Renal cortical epithelial cell (primary cell): ENCODE measurements around the gene FGD5. TPM values are rescaled to one million over a fixed set of nuclear protein-coding genes. Genes with fewer than 3 reads are reported as not detected.

ENCODE experiments used
- DNase-seq: peaks from one replicate; pipeline ENCODE4 v3.0.0-alpha.2; 2011; ENCODE audit warnings: low read depth
- total RNA-seq: library from RNA; depleted of rRNA; stranded (reverse); fragments of >200 nt; gene quantifications from 2 replicates; pipeline ENCODE4 v1.2.3, GENCODE V29; 2014

Gene FGD5
- total RNA-seq, 1 donor from 2014 or later: 0.30 TPM

DNA sequence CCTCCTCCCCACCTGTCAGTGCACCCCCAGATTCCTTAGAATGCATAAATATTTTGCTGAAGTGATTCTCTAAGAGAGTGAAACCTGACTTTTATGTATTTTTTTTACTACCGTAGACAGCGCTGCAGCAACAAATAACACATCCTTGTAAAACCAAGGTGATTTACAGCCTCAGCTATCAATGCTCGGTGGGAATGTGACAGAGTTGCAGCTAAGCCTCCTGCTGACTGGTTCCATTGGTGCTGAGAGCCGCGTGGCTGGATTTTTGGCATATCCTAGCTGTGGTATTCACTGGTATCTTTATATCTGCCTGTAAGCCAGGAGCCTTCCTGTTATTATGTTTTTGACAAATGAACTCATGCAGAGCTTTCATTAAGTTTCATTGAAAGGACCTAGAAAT, 11.0 kb downstream of the FGD5 start:
- no peak for DNase-seq

GRCh38 chr3:14831916-14832450, 13.2 kb downstream of the FGD5 start:
- DNase-seq: no peak

DNA sequence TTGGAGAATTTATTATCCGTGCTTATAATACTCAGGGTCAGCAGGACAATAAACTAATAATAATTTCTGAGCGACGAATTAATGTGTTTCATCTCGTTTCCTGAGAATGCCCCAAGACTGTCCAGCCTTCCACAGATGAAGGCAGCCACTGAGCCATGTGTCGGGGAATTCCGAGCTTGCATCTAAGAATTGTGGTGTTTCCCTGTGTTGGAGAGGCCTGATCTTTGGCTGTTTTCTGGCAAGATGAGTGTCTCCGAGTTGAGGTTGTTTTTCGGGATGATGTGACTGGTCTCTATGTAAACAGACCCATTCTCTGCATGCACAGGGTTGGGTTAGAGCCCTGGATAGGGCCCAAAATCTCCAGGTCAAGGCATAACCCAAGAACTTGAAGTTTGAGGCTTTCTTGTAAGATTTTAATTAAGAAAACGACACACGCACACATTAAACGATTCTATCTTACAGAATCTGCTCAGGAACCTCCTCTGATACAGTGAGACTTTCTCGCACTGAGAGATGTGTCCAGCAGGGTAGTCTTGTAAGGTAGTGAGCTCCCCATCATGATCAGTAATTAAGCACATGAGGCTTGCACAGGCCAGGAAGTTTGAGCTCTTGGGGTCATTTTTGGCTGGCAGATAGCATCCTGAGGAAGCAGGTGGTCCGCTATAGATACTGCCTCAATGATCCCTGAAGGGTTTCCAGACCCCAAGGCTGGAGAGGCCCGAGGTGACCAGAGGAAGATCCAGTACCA, 14.4 kb downstream of the FGD5 start:
- DNase-seq: no peak

DNA sequence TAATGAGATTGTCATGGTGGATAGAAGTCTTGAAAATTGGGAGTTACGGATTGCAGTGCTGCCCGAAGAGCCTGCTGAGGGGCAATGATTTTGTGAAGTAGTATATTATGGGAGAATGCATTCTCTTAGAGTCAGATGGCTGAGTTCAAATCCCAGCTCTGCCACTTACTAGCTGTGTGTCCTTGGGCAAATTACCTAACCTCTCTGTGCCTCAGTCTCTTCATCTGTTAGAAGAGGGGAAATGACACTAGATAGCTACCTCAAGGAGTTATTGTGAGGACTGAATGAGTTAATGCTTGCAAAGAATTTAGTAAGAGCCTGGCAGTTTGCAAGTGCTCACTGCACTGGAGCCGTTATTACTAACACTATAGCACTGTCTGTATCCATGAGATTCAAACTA, 15.4 kb downstream of the FGD5 start:
- DNase-seq: no peak

GRCh38 chr3:14834807-14835466, 16.2 kb downstream of the FGD5 start:
- no peak for DNase-seq

- DNase-seq: no peak
Measured at GRCh38 chr3:14836049-14836468, 17.3 kb downstream of the FGD5 start.

DNA sequence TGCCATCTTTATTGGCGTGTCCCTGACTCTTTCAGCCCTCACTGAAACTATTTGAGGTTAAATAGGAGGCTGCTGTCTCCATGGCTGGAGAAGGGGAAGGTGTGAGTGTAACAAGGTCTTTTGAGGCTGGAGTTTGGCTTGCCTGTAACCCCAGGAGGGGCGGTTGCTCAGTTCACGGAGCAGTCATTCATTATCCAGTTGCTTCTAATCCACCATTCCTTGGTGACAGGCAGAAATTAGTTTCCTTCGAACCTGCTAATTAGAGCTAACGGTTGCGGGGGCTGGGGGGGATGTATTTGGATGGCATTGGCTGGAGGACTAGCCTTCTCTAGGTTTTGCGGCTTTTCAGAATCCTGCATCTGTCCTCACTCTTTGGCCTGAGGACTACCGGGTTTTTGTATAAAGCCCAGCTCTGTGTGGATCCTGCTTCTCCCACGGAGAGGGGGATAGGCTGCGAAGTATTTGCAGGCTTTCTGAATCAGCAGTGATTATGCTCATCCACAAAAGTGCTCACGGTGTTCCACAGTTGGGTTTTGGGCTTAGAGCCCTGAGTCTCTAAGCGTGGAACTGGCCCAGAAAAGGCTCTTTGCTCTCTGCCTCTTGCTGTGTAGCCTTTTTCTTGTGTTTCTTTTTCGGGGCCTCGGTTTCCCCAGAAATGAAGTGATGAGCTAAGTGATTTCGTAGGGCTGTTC, 18.6 kb downstream of the FGD5 start:
- no peak for DNase-seq

GRCh38 chr3:14837878-14838258, 19.1 kb downstream of the FGD5 start:
- DNase-seq: no peak

- DNase-seq: no peak
Measured at GRCh38 chr3:14839236-14839635, 20.5 kb downstream of the FGD5 start.

DNA sequence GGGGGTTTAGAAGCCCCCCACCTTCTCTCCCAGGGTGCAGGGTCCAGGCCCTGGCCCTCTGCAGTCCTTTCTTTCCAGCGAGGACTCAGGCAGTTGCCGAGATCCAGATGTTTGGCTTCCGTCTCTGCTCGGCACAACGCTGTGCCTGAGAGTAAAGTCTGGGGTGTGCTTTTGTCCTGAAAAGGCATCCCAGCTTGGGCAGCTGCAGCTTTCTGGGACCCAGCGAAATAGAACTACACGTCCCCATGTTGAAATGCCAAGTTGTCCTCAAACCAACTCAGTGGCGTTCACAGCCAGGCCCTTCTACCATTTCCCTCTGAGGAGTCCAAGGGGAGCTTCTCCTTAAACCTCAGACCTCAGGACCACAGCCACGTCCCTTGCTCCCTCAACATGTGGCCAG, 23.1 kb downstream of the FGD5 start:
- no peak for DNase-seq

DNA sequence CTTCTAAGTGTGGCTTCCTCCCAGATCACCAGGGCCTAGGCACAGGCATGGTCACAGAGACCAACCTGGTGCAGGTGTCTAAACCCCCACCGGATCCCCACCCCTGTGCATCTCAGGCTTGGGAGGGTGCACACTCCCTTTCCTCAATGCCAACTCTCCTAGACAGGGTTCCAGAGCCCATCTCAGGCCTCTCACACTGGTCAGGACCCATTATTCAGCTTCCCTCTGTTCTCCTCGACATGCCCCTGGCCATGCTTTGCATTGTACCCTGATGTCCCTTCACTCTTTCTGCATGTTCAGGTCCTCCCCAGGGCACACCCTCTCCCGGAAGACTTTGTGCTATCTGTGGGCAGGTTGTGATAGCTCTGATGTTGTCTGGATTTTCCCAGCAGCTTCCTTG, 23.5 kb downstream of the FGD5 start:
- no peak for DNase-seq

- DNase-seq: no peak
Measured at GRCh38 chr3:14843321-14843720, 24.6 kb downstream of the FGD5 start.

DNA sequence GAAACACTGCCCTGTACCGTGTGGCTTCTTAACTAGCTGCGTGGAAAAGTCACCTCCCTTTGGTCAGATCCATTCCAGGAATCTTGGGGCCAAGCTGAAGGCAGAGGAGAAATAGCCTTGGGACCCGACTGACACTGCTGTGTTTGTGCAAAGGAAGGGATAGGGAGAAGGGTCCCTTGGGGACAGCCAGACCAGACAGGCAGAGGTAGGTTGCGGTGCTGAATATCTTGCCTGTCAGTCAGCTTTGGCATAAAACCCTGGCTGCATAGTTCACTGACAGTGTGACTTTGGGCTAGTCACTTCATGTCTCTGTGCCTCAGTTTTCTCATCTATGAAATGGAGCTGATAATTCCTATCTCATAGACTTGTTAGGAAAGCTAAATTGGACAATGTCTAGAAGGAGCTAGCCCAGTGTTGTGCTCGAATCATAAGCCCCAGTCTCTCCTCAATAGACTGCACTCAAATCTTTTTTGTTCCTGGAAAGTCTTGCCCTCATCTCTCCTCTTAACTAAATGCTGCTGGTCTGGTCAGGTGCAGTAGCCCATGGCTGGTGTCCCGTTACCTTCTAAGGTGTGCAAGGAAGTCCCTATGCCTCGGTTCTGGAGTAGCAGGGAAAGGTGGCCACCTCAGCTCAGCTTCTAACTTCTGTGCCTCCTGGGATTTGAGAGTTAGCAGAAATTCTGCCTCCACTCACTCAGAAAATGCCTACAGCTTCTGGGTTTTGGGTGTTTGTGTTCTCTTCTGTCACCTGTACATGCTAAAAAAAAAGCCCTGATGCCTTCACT, 25.8 kb downstream of the FGD5 start:
- DNase-seq: no peak

DNA sequence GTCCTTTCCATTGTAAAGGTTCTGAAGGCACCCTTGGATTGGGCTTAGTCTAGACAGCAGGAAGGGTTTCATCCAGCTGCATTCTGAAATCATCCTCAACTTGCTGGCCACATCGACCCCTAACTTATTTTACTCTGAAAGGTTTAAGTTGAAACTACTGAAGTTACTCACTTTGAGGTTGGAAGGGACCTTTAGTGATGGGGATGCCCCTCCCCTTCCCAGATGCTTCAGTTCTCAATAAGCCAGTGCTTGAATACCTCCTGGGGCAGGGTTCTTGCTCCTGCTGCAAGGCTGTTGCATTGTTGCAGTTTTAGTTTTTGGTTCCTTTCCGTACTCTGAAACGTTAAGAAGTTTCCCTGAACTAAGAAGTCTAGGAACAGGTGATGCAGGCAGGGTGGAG, 26.4 kb downstream of the FGD5 start:
- no peak for DNase-seq

GRCh38 chr3:14845826-14846225, 27.1 kb downstream of the FGD5 start:
- DNase-seq: no peak

- peak; percentile 18 for DNase-seq
Measured at GRCh38 chr3:14846226-14846880, 27.6 kb downstream of the FGD5 start.

GRCh38 chr3:14847613-14848541, 29.1 kb downstream of the FGD5 start:
- peak; percentile 42 for DNase-seq

GRCh38 chr3:14848906-14849305, 30.1 kb downstream of the FGD5 start:
- no peak for DNase-seq

GRCh38 chr3:14849638-14850230, 31.0 kb downstream of the FGD5 start:
- DNase-seq: no peak

GRCh38 chr3:14852058-14852594, 33.4 kb downstream of the FGD5 start:
- no peak for DNase-seq
